Measurements from ENCODE around the gene CYTH3. TPM values are rescaled to one million over a fixed set of nuclear protein-coding genes. Genes with fewer than 3 reads are reported as not detected.
"Not testable (repeated sequence)": the region's sequence is repeated elsewhere in the genome, so short reads cannot be mapped to it uniquely, and the experiment has no call there.

The CYTH3 gene
- total and polyA plus RNA-seq, 2 donors (not counting 3 experiments of a cell fraction or from before 2014, with no cell fraction given): 8.6 to 11.2 TPM

- no peak for TF ChIP-seq GATA2 (IDR thresholded peaks at IDR 0.05; ENCODE audit: insufficient read depth, insufficient read length, low read depth, low read length)
- TF ChIP-seq MYC (IDR thresholded peaks at IDR 0.05; ENCODE audit: low read depth, low read length): no peak
- no peak for TF ChIP-seq POLR2AphosphoS5 (IDR thresholded peaks at IDR 0.05; ENCODE audit: insufficient read depth, low read depth, low read length)
- TF ChIP-seq, protein P1, sequence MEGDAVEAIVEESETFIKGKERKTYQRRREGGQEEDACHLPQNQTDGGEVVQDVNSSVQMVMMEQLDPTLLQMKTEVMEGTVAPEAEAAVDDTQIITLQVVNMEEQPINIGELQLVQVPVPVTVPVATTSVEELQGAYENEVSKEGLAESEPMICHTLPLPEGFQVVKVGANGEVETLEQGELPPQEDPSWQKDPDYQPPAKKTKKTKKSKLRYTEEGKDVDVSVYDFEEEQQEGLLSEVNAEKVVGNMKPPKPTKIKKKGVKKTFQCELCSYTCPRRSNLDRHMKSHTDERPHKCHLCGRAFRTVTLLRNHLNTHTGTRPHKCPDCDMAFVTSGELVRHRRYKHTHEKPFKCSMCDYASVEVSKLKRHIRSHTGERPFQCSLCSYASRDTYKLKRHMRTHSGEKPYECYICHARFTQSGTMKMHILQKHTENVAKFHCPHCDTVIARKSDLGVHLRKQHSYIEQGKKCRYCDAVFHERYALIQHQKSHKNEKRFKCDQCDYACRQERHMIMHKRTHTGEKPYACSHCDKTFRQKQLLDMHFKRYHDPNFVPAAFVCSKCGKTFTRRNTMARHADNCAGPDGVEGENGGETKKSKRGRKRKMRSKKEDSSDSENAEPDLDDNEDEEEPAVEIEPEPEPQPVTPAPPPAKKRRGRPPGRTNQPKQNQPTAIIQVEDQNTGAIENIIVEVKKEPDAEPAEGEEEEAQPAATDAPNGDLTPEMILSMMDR (IDR thresholded peaks at IDR 0.05; ENCODE audit: extremely low read depth in 1 of 2, insufficient read depth in 1 of 2, low read depth in 1 of 2, low read length in 2 of 2): no peak
- no peak for TF ChIP-seq JUN (IDR thresholded peaks at IDR 0.05; ENCODE audit: borderline replicate concordance, insufficient read depth, insufficient read length, low read depth)
- no peak for TF ChIP-seq POLR2A (IDR thresholded peaks at IDR 0.05; ENCODE audit: low read depth, low read length)
- no peak for TF ChIP-seq EZH2 (IDR thresholded peaks at IDR 0.05; ENCODE audit: borderline replicate concordance, low read depth, low read length, severe bottlenecking)
- no peak for TF ChIP-seq FOS (IDR thresholded peaks at IDR 0.05; ENCODE audit: borderline replicate concordance, insufficient read depth, low read length)
- TF ChIP-seq, protein P2, sequence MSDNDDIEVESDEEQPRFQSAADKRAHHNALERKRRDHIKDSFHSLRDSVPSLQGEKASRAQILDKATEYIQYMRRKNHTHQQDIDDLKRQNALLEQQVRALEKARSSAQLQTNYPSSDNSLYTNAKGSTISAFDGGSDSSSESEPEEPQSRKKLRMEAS (IDR thresholded peaks at IDR 0.05; ENCODE audit: insufficient read depth, insufficient read length): no peak
- FAIRE-seq: no peak
- POLR2A ChIA-PET: no interaction called here
Measured at GRCh38 chr7:6293202-6293601, 20.8 kb upstream of the CYTH3 start.

DNA sequence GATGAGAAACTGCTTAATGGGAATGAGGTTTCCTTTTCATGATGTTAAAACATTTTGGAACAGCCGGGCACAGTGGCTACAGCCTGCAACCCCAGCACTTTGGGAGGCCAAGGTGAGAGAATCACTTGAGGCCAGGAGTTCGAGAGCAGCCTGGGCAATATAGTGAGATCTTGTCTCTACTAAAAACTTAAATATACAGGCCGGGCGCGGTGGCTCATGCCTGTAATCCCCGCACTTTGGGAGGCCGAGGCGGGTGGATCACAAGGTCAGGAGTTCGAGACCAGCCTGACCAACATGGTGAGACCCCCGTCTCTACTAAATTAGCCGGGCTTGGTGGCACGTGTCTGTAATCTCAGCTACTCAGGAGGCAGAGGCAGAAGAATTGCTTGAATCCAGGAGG is 19.5 kb upstream of the CYTH3 start:
- intact Hi-C loops (cut with micrococcal nuclease); H3K36me3 ChIP-seq (ENCODE audit: control insufficient read depth in 2 of 2, extremely low read depth in 1 of 2, insufficient read depth in 2 of 2, low read length in 2 of 2); DNase-seq (ENCODE audit: low read depth, low spot score); CTCF ChIA-PET; H3K9ac ChIP-seq (replicated peaks; ENCODE audit: extremely low read depth, insufficient read depth, low read length); H3K4me1 ChIP-seq (ENCODE audit: control insufficient read depth, extremely low read depth, insufficient read depth, low read length); dilution Hi-C loops (cut with MboI; ENCODE audit: extremely low pct_ligation_motif_present, low sequenced_read_pairs); H2AFZ ChIP-seq (ENCODE audit: low read depth, low read length); BruUV-seq (replicated peaks); H3K27ac ChIP-seq (ENCODE audit: insufficient read depth, low read depth, low read length); H3K79me2 ChIP-seq (ENCODE audit: control insufficient read depth, insufficient read depth, low read length); H3K4me3 ChIP-seq (replicated peaks in 1 of 3; ENCODE audit: insufficient read depth in 1 of 3, low read depth in 1 of 3, low read length in 3 of 3); H4K20me1 ChIP-seq (replicated peaks; ENCODE audit: control insufficient read depth, extremely low read depth, insufficient read depth, low read length); H3K9me1 ChIP-seq (replicated peaks; ENCODE audit: control insufficient read depth, extremely low read depth, insufficient read depth, low read length); H3K9me3 ChIP-seq (replicated peaks; ENCODE audit: control insufficient read depth, insufficient read depth, low read length); H3K27me3 ChIP-seq (ENCODE audit: control insufficient read depth in 2 of 2, insufficient read depth in 2 of 2, low read length in 2 of 2); FAIRE-seq; H3K4me2 ChIP-seq (ENCODE audit: insufficient read depth, low read length); POLR2A ChIA-PET: not testable (repeated sequence)

More at GRCh38 chr7:6293202-6293601, 20.8 kb upstream of the CYTH3 start:
- Histone ChIP-seq H3K9ac (replicated peaks; ENCODE audit: extremely low read depth, insufficient read depth, low read length) (no peak overlapping the region), H2AFZ (ENCODE audit: low read depth, low read length) (no peak overlapping the region), H4K20me1 (replicated peaks; ENCODE audit: control insufficient read depth, extremely low read depth, insufficient read depth, low read length) (no peaks in the 10 kb centered on the region), H3K27me3 (ENCODE audit: control insufficient read depth in 2 of 2, insufficient read depth in 2 of 2, low read length in 2 of 2) (no peaks in the 10 kb centered on the region), H3K27ac (ENCODE audit: insufficient read depth, low read depth, low read length) (no peak overlapping the region), H3K4me3 (replicated peaks in 1 of 3; ENCODE audit: insufficient read depth in 1 of 3, low read depth in 1 of 3, low read length in 3 of 3) (no peak overlapping the region), H3K36me3 (ENCODE audit: control insufficient read depth in 2 of 2, extremely low read depth in 1 of 2, insufficient read depth in 2 of 2, low read length in 2 of 2) (no peaks in the 10 kb centered on the region), H3K9me3 (replicated peaks; ENCODE audit: control insufficient read depth, insufficient read depth, low read length) (no peaks in the 10 kb centered on the region), H3K4me1 (ENCODE audit: control insufficient read depth, extremely low read depth, insufficient read depth, low read length) (no peaks in the 10 kb centered on the region), H3K4me2 (ENCODE audit: insufficient read depth, low read length) (no peak overlapping the region), H3K9me1 (replicated peaks; ENCODE audit: control insufficient read depth, extremely low read depth, insufficient read depth, low read length) (no peaks in the 10 kb centered on the region), H3K79me2 (ENCODE audit: control insufficient read depth, insufficient read depth, low read length) (no peaks in the 10 kb centered on the region)
- DNase-seq (ENCODE audit: low read depth, low spot score): no peak
- dilution Hi-C loops (cut with MboI; ENCODE audit: extremely low pct_ligation_motif_present, low sequenced_read_pairs): no loop called here
- intact Hi-C loops (cut with micrococcal nuclease): no loop called here
- CTCF ChIA-PET: no interaction called here
- BruUV-seq (replicated peaks): no TSS peak

Data from endothelial cell of umbilical vein (primary cell).